Keratinocyte (primary cell): ENCODE measurements around the gene C21orf58. TPM values are rescaled to one million over a fixed set of nuclear protein-coding genes. Genes with fewer than 3 reads are reported as not detected.
"Not testable (repeated sequence)": the region's sequence is repeated elsewhere in the genome, so short reads cannot be mapped to it uniquely, and the experiment has no call there.

ENCODE experiments used
- DNase-seq: peaks from one replicate; pipeline ENCODE4 v3.0.0-alpha.2; 2011; ENCODE audit warnings: low read depth, missing footprints, low spot score
- FAIRE-seq: peaks from 2 replicates; lab custom pipeline; 2011; peaks lifted over from hg19 to GRCh38; lab: Jason Lieb, UNC
- H2AFZ ChIP-seq: 2 replicates; pipeline ENCODE4 v1.6.0; 2012; ENCODE audit warnings: low read length, control low read depth, inconsistent platforms; ENCODE audit not compliant: control insufficient read depth
- H3K27ac ChIP-seq: 2 replicates; pipeline ENCODE4 v1.5.1; 2011; ENCODE audit warnings: low read length; ENCODE audit not compliant: control insufficient read depth, insufficient read depth
- H3K27me3 ChIP-seq: 3 replicates; pipeline ENCODE4 v1.6.0; 2011; ENCODE audit warnings: low read length; ENCODE audit not compliant: control insufficient read depth, insufficient read depth; ENCODE audit errors: extremely low read depth
- H3K36me3 ChIP-seq, 2 experiments: 2 replicates in 1 of 2; 3 replicates in 1 of 2; pipeline ENCODE4 v1.5.1; 2011; ENCODE audit warnings: low read length in 2 of 2, mild to moderate bottlenecking in 1 of 2; ENCODE audit not compliant: control insufficient read depth in 2 of 2, insufficient read depth in 2 of 2; ENCODE audit errors: extremely low read depth in 1 of 2
- H3K4me1 ChIP-seq: 3 replicates; pipeline ENCODE4 v1.5.1; 2011; ENCODE audit warnings: low read length; ENCODE audit not compliant: control insufficient read depth, insufficient read depth; ENCODE audit errors: extremely low read depth
- H3K4me2 ChIP-seq: 3 replicates; pipeline ENCODE4 v1.6.0; 2011; ENCODE audit warnings: low read depth, low read length; ENCODE audit not compliant: control insufficient read depth, insufficient read depth; ENCODE audit errors: extremely low read depth
- H3K4me3 ChIP-seq, 3 experiments: fragments of 200-600 bp in 1 of 3; sonication (generic) in 1 of 3; 2 replicates in 2 of 3; 3 replicates in 1 of 3; pipeline ENCODE4 v1.5.1; 2011 to 2016; ENCODE audit warnings: low read length in 3 of 3, mild to moderate bottlenecking in 3 of 3, control low read depth in 2 of 3, inconsistent platforms in 1 of 3, low read depth in 1 of 3, mixed read lengths in 1 of 3, mixed run types in 1 of 3, moderate library complexity in 1 of 3; ENCODE audit not compliant: control insufficient read depth in 2 of 3, insufficient read depth in 2 of 3; ENCODE audit errors: extremely low read depth in 1 of 3
- H3K79me2 ChIP-seq: 2 replicates; pipeline ENCODE4 v1.6.0; 2012; ENCODE audit warnings: low read length; ENCODE audit not compliant: control insufficient read depth, insufficient read depth
- H3K9ac ChIP-seq: 3 replicates; pipeline ENCODE4 v1.6.0; 2011; ENCODE audit warnings: low read length; ENCODE audit not compliant: control insufficient read depth, insufficient read depth; ENCODE audit errors: extremely low read depth
- H3K9me1 ChIP-seq: 3 replicates; pipeline ENCODE4 v1.6.0; 2011; ENCODE audit warnings: low read length; ENCODE audit not compliant: control insufficient read depth, insufficient read depth; ENCODE audit errors: extremely low read depth
- H3K9me3 ChIP-seq: 2 replicates; pipeline ENCODE4 v1.5.1; 2012; ENCODE audit warnings: low read depth, low read length; ENCODE audit not compliant: control insufficient read depth
- H4K20me1 ChIP-seq: 3 replicates; pipeline ENCODE4 v1.6.0; 2011; ENCODE audit warnings: low read length; ENCODE audit not compliant: control insufficient read depth, insufficient read depth; ENCODE audit errors: extremely low read depth
- CTCF ChIP-seq, 3 experiments: IDR thresholded peaks in 1 of 3; conservative IDR thresholded peaks in 1 of 3; optimal IDR thresholded peaks in 1 of 3; 2 replicates in 2 of 3; 3 replicates in 1 of 3; pipeline versions ENCODE3 to v1.5.1; 2011; ENCODE audit warnings: low read length in 3 of 3, mild to moderate bottlenecking in 3 of 3, moderate library complexity in 2 of 3, control low read depth in 1 of 3, inconsistent platforms in 1 of 3; ENCODE audit not compliant: insufficient read depth in 2 of 3; ENCODE audit errors: extremely low read depth in 1 of 3
- EZH2 ChIP-seq: IDR thresholded peaks from one replicate; pipeline ENCODE4 v1.6.1; 2012; ENCODE audit warnings: inconsistent platforms, mild to moderate bottlenecking, low read length, moderate library complexity
- dilution Hi-C: fragments of 300-500 bp; cut with MboI; formaldehyde crosslinking; loops from one replicate; pipeline ENCODE4 v1.7.0; 2020; ENCODE audit warnings: low sequenced_read_pairs; ENCODE audit not compliant: extremely low pct_ligation_motif_present
- polyA plus RNA-seq, 5 experiments: library from polyadenylated mRNA; depleted of rRNA in 3 of 5; stranded (reverse) in 3 of 5; stranded (forward) in 1 of 5; unstranded in 1 of 5; fragments of >200 nt; gene quantifications; 1 replicate in 1 of 5; 2 replicates in 3 of 5; 3 replicates in 1 of 5; pipeline versions ENCODE4 v1.2.1 to v1.2.3, GENCODE V29; 2011 to 2012; ENCODE audit warnings: missing spikeins in 2 of 5, low read depth in 1 of 5, low replicate concordance in 1 of 5

C21orf58 gene
- polyA plus RNA-seq, 1 donor (not counting 4 experiments of a cell fraction or from before 2014, with no cell fraction given) = 1.2 TPM

GRCh38 chr21:46311568-46311967 lies 12.1 kb downstream of the C21orf58 start:
- dilution Hi-C loops = no loop called here

GRCh38 chr21:46310260-46310659 lies 13.4 kb downstream of the C21orf58 start:
- DNase-seq, H3K27me3 ChIP-seq, dilution Hi-C loops, H3K79me2 ChIP-seq, H3K27ac ChIP-seq, H3K4me3 ChIP-seq, H3K36me3 ChIP-seq, H3K9ac ChIP-seq, H3K9me3 ChIP-seq, H3K9me1 ChIP-seq, H4K20me1 ChIP-seq, FAIRE-seq, H2AFZ ChIP-seq, H3K4me2 ChIP-seq, H3K4me1 ChIP-seq: not testable (repeated sequence)

More at GRCh38 chr21:46311568-46311967, 12.1 kb downstream of the C21orf58 start:
- H3K4me2 ChIP-seq = no peak overlapping the region
- H3K9me3 ChIP-seq = no peaks in the 10 kb centered on the region
- FAIRE-seq (no peak), DNase-seq (no peak)
- no peaks in the 10 kb centered on the region for H3K9me1 ChIP-seq
- H3K27ac ChIP-seq = no peak overlapping the region
- no peaks in the 10 kb centered on the region for H4K20me1 ChIP-seq
- H2AFZ ChIP-seq = no peak overlapping the region
- H3K4me3 ChIP-seq = no peak overlapping the region
- H3K27me3 ChIP-seq = no peaks in the 10 kb centered on the region
- H3K4me1 ChIP-seq = no peaks in the 10 kb centered on the region
- TF ChIP-seq CTCF (optimal IDR thresholded peaks at IDR 0.05 in 1 of 3, IDR thresholded peaks at IDR 0.05 in 1 of 3, conservative IDR thresholded peaks at IDR 0.05 in 1 of 3; ENCODE audit: extremely low read depth in 1 of 3, insufficient read depth in 2 of 3, low read length in 3 of 3) (no peak), EZH2 (no peak)
- H3K79me2 ChIP-seq = no peaks in the 10 kb centered on the region
- H3K36me3 ChIP-seq = peaks cover 0 to 4% of the 10 kb centered on the region in 2 experiments
- H3K9ac ChIP-seq = no peak overlapping the region

GRCh38 chr21:46308431-46308830 lies 15.2 kb downstream of the C21orf58 start:
- no peaks in the 10 kb centered on the region for H3K9me3 ChIP-seq
- no peaks in the 10 kb centered on the region for H4K20me1 ChIP-seq
- dilution Hi-C loops = no loop called here
- no peak overlapping the region for H2AFZ ChIP-seq
- H3K27ac ChIP-seq = no peak overlapping the region
- H3K9me1 ChIP-seq = no peaks in the 10 kb centered on the region
- TF ChIP-seq EZH2 (no peak), CTCF (optimal IDR thresholded peaks at IDR 0.05 in 1 of 3, IDR thresholded peaks at IDR 0.05 in 1 of 3, conservative IDR thresholded peaks at IDR 0.05 in 1 of 3; ENCODE audit: extremely low read depth in 1 of 3, insufficient read depth in 2 of 3, low read length in 3 of 3) (no peak)
- no peak overlapping the region for H3K4me2 ChIP-seq
- H3K27me3 ChIP-seq = no peaks in the 10 kb centered on the region
- no peaks in the 10 kb centered on the region for H3K4me1 ChIP-seq
- no peak overlapping the region for H3K4me3 ChIP-seq
- H3K36me3 ChIP-seq = peaks cover 0 to 4% of the 10 kb centered on the region in 2 experiments
- H3K79me2 ChIP-seq = no peaks in the 10 kb centered on the region
- no peak for FAIRE-seq
- H3K9ac ChIP-seq = no peak overlapping the region
- DNase-seq = no peak
